ENCODE results near the gene EHBP1L1. TPM values are rescaled to one million over a fixed set of nuclear protein-coding genes. Genes with fewer than 3 reads are reported as not detected.

The EHBP1L1 gene
- polyA plus RNA-seq, 3 donors: 29.6 to 507 (median 42.6) TPM

- Histone ChIP-seq H3K9me3 (replicated peaks in 1 of 2; ENCODE audit: control insufficient read depth in 1 of 2, insufficient read depth in 1 of 2, low read length in 2 of 2) (no peaks in the 10 kb centered on the region), H3K4me3 (replicated peaks in 1 of 3; ENCODE audit: low read depth in 2 of 3, low read length in 3 of 3) (no peak overlapping the region), H3K4me2 (replicated peaks; ENCODE audit: extremely low read depth, low read length, poor library complexity, severe bottlenecking) (no peak overlapping the region), H4K20me1 (ENCODE audit: insufficient read depth, low read length) (peaks cover 92% of the 10 kb centered on the region), H2AFZ (ENCODE audit: insufficient read depth, low read depth, low read length, poor library complexity, severe bottlenecking) (no peak overlapping the region), H3K27me3 (ENCODE audit: control insufficient read depth in 2 of 2, insufficient read depth in 2 of 2, low read length in 2 of 2) (no peaks in the 10 kb centered on the region), H3K36me3 (replicated peaks in 1 of 2; ENCODE audit: control insufficient read depth in 1 of 2, insufficient read depth in 2 of 2, low read length in 2 of 2) (peaks cover 71 to 73% of the 10 kb centered on the region in 2 donors), H3K79me2 (ENCODE audit: insufficient read depth, low read length) (peaks cover 96% of the 10 kb centered on the region), H3K4me1 (ENCODE audit: control insufficient read depth in 1 of 2, insufficient read depth in 2 of 2, low read length in 2 of 2) (peaks cover 32 to 59% of the 10 kb centered on the region in 2 donors), H3K9ac (ENCODE audit: insufficient read depth, low read length, poor library complexity, severe bottlenecking) (no peak overlapping the region), H3K27ac (ENCODE audit: low read depth in 1 of 2, low read length in 2 of 2) (peak overlapping the region in 1 of 2 donors; percentile 42)
- DNase-seq: no peak
- H3K4me1 Mint-ChIP-seq: peaks cover 49% of the 10 kb centered on the region
- intact Hi-C loops (cut with micrococcal nuclease): no loop called here
- peaks cover 0 to 2% (median 0%) of the 10 kb centered on the region in 7 donors for H3K9me3 Mint-ChIP-seq
- peaks cover 62 to 74% of the 10 kb centered on the region in 2 donors for H3K36me3 Mint-ChIP-seq
- no peak overlapping the region for H3K4me3 Mint-ChIP-seq
- peak overlapping the region in 2 of 7 donors; percentile 80 to 90 for H3K27ac Mint-ChIP-seq
- H3K27me3 Mint-ChIP-seq (ENCODE audit: low read depth in 3 of 3): peaks cover 0 to 2% (median 0%) of the 10 kb centered on the region in 3 donors
- TF ChIP-seq CTCF (IDR thresholded peaks at IDR 0.05): no peak
- 100% methylated on average over 1 of the region's 8 CpGs for WGBS (ENCODE audit: insufficient coverage)
Observed at GRCh38 chr11:65580756-65581155, 4.9 kb downstream of the EHBP1L1 start.

- Mint-ChIP-seq H3K27me3 (ENCODE audit: low read depth in 3 of 3) (peaks cover 0 to 2% (median 0%) of the 10 kb centered on the region in 3 donors), H3K4me3 (no peak overlapping the region), H3K9me3 (peaks cover 0 to 2% (median 0%) of the 10 kb centered on the region in 7 donors), H3K27ac (peak overlapping the region in 6 of 7 donors; percentile 22 to 82 (median 68)), H3K36me3 (peaks cover 69 to 79% of the 10 kb centered on the region in 2 donors), H3K4me1 (peaks cover 61% of the 10 kb centered on the region)
- Histone ChIP-seq H3K4me2 (replicated peaks; ENCODE audit: extremely low read depth, low read length, poor library complexity, severe bottlenecking) (no peak overlapping the region), H3K4me3 (replicated peaks in 1 of 3; ENCODE audit: low read depth in 2 of 3, low read length in 3 of 3) (no peak overlapping the region), H4K20me1 (ENCODE audit: insufficient read depth, low read length) (peaks cover 96% of the 10 kb centered on the region), H2AFZ (ENCODE audit: insufficient read depth, low read depth, low read length, poor library complexity, severe bottlenecking) (no peak overlapping the region), H3K9me3 (replicated peaks in 1 of 2; ENCODE audit: control insufficient read depth in 1 of 2, insufficient read depth in 1 of 2, low read length in 2 of 2) (no peaks in the 10 kb centered on the region), H3K9ac (ENCODE audit: insufficient read depth, low read length, poor library complexity, severe bottlenecking) (no peak overlapping the region), H3K79me2 (ENCODE audit: insufficient read depth, low read length) (peaks cover 97% of the 10 kb centered on the region), H3K27ac (ENCODE audit: low read depth in 1 of 2, low read length in 2 of 2) (peak overlapping the region; percentile 1 to 42), H3K27me3 (ENCODE audit: control insufficient read depth in 2 of 2, insufficient read depth in 2 of 2, low read length in 2 of 2) (no peaks in the 10 kb centered on the region), H3K4me1 (ENCODE audit: control insufficient read depth in 1 of 2, insufficient read depth in 2 of 2, low read length in 2 of 2) (peaks cover 41 to 68% of the 10 kb centered on the region in 2 donors), H3K36me3 (replicated peaks in 1 of 2; ENCODE audit: control insufficient read depth in 1 of 2, insufficient read depth in 2 of 2, low read length in 2 of 2) (peaks cover 77 to 82% of the 10 kb centered on the region in 2 donors)
- 100% methylated on average over 3 of the region's 3 CpGs for WGBS (ENCODE audit: insufficient coverage)
- TF ChIP-seq CTCF (IDR thresholded peaks at IDR 0.05): no peak
- no peak for DNase-seq
- intact Hi-C loops (cut with micrococcal nuclease): no loop called here
Observed at GRCh38 chr11:65581928-65582327, 6.1 kb downstream of the EHBP1L1 start.
